HUDEP-2 (cell line): ENCODE results near the gene CACUL1.
"Not testable (repeated sequence)": the region's sequence is repeated elsewhere in the genome, so short reads cannot be mapped to it uniquely, and the experiment has no call there.

Experiments
- DNase-seq, 76 experiments: peaks; one replicate each; lab custom pipeline; 2025; ENCODE audit not compliant: unreplicated experiment in 76 of 76; lab: John Stamatoyannopoulos, UW

Gene CACUL1

DNA sequence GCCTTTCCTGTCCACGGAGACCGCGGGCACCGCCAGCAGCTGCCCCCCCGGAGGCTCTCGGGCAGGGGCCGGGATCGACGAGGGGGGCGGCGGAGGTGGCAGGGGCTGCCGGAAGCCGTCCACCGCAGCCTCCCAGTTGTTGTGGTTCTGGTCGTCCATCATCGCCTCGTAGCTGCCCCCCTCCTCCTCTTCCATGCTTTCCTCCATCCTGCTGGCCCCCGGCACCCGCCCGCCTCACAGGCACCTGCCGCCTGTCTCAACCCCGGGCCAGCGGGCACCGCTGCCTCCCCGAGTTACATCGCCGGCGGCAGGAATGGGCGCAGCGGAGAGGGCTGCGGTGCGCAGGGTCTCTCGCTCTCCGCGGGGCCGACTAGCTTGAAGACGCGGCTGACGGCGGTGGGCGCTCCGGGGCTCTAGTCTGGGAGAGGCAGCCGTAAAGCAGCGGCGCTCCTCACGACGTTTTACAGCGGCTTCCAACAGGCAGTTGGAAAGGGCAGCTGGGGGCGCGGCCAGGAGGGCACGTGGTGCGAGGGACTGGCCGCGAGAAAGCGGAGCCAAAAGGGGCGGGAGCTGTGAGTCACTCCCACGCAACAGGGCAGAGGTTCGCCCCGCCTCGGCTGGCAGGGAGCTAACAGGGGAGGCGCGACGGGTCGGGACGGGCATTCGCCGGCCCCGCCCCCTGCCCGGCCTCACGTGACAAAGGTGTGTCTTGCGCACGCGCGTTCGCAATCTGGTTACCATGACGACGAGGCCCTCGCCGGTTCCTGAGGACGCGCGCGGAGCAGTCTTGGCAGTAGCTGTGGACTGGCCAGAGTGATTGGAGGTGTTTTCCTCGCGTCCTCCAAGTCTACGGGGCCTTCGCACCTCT, at the start of gene CACUL1:
TSS of gene CACUL1 (minus strand) at position 415 of the 868 bp plus-strand sequence. CDS start at position 207, 208 bp downstream.
- peak; percentile 73 to 100 (median 99) for DNase-seq

DNA sequence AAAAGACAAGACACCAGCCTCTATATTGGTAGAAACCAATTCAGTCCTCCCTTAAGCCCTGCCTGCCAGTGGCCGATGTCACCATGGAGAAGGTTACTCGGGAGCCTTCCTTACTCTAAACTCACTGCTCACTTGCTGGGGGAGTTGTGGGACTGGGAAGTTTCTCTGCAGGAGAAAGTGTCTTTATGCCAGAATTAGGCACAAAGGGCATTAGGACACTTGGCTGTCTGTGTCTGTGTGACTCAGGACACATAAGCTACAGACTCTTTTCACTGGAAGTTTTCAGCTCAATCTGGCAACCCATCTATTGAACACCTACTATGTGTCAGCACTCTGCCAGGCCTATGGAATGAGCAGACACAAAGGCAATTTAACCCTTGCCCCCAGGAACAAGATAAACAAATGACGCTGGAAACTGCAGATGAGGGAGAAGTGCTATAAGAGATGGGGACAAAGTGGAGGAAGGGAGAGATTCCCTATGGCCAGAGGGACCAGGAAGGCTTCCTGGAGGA, 49.5 kb upstream of the CACUL1 start:
- DNase-seq, result no peak

DNA sequence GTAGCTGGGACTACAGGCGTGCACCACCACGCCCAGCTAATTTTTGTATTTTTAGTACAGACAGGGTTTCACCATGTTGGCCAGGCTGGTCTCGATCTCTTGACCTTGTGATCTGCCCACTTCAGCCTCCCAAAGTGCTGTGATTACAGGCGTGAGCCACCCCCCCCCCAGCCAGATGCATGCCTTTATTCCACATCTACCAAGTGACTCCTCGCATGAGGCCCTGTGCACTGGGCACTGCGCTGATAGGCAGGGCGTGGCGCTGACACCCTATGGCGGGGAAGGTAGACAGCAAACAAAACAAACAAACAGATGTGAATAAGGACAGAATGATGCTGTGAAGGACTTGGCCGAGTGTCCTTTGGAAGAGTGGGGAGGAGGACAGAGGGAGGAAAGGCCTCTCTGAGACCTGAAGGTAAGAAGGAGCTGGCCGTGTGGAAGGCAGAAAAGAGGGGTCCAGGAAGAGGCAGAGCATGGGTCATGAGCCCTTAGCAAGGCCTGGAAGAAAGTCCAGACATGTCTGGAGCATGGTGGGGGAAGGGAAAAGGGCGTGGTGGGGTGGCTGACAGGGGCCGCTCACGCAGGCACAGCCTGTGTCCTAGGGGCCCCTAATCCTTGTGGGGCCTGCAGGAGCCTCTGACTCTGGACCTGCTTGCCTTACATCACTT, 47.5 kb upstream of the CACUL1 start:
- no peak for DNase-seq

DNA sequence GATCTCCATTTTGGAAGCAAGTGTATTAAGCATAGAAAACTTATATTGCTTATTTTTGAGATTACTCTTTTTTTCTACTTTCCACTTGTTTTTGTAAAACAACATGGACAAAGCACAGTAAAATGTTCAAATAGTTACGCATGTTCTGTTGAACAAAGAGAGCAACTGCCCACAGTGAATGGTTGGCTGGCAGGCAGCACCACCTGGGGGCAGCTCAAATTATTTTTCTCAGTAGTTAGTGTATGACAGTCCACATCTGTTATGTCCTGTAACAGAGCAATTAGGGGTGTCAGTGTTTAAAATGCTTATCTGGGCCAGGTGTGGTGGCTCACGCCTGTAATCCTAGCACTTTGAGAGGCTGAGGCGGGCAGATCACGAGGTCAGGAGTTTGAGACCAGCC, 46.1 kb upstream of the CACUL1 start:
- DNase-seq, result peak in 31 of 76 experiments; percentile 1 to 36 (median 13)

DNA sequence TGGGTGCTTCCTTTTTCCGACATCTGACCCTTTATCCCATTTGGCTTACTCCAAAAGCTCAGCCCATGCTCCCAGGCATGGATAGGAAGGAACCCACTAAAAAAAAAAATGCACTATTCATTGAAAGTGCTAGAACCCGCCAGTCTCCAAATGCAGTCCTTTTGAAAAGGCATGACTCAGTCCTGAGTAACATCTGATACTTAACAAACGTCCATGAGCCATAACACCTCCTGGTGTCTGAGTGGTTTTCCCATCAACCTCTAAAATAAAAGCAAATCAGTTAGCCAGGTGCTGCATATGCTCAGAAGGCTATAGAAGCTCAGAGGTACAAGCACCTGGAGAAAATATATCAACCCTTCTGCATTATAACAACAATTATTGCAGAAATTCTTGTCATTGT, 45.0 kb upstream of the CACUL1 start:
- no peak for DNase-seq

DNA sequence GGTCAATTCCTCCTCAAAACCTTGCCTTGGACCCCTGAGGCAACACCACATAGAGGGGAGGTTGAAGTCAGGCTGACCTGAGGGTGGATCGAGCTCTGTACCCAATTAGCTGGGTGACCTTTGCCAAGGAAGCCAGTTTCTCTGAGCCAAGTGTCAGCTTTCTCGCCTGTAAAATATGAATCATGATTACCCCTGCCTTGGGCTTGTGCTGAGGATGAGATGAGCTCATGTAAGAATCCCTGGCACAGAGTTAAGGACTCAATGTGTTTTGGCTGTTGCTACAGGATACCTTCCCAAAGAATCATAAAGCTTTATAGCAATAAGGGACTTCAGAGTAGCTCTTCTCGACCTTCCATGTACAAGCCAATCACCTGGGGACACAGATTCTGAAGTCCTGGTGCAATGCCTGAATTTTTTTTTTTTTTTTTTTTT, 43.5 kb upstream of the CACUL1 start:
- no peak for DNase-seq

DNA sequence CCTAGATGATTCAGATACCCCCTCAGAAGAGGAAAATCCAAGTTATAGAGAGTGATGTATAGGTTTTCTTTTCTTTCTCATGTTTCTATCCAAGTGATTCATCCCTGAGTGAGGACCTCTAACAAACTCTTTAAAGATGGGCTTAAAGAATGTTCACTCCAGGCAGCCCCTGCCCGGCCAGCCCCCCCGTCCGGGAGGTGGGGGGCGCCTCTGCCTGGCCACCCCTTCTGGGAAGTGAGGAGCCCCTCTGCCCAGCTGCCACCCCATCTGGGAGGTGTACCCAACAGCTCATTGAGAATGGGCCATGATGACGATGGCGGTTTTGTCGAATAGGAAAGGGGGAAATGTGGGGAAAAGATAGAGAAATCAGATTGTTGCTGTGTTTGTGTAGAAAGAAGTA, 40.2 kb upstream of the CACUL1 start:
- not testable (repeated sequence) for DNase-seq

DNA sequence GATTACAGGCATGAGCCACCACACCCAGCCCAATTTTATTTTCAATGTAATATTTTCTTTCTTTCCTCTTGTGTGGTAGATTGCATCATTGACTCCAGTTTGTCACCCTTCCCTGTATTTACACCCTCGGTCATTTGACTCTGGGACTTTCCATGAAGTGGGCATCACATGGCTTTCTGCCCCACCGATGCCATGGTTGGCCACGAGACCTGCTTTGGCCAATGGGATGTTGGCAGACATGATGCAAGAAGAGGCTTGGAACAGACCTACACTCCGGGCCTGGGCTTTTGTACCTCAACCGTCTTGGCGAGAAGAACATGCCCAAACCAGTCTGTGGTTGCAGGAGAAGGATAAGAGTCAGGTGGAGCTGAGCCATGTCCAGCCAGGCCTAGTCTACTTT, 38.8 kb upstream of the CACUL1 start:
- no peak for DNase-seq

DNA sequence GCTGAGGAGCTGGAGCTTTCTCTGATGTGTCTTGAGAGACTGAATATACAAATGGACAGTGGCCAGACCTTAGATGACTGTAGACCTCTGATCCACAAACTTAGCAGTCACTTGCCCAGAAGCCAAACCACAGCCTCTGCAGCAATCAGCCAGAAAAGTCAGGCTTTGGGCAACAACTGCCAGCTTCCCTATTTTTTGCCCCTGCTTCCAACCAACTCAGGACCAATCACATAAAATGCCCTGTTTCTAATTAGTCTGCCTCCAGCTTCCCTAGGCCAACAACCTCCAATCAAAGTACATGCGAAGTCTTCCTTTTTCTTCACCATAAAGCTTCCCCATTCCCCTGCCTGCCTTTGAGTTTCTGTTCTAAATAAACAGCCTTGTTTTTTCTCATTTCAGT, 37.8 kb upstream of the CACUL1 start:
- peak in 1 of 76 experiments; percentile 5 for DNase-seq

DNA sequence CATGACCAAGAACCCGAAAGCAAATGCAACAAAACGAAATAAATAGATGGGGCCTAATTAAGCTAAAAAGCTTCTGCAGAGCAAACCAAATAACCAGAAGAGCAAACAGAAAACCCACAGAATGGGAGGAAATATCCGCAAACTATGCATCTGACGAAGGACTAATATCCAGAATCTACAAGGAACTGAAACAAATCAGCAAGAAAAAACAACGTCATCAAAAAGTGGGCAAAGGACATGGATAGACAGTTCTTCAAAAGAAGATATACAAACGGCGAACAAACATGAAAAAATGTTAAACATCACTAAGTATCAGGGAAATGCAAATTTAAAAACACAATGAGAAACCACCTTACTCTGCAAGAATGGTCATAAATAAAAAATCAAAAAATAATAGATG, 35.3 kb upstream of the CACUL1 start:
- DNase-seq, result no peak

DNA sequence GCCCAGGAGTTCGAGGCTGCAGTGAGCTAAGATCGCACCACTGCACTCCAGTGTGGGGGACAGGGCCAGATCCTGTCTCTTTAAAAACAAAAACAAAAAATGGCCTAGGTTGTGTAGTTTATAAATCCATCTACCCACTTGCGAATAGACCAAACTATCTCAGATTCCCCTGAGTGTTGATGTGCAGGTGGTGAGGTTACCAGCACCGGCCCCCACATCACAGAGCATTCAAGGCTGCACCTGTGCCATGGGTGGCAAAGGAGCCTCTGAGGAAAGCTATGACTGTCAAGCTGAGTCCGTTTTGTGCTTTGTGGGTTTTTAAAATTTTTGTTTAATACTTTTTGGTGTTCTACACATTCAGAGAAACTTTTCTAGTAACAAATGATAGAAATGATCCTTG, 30.8 kb upstream of the CACUL1 start:
- no peak for DNase-seq

DNA sequence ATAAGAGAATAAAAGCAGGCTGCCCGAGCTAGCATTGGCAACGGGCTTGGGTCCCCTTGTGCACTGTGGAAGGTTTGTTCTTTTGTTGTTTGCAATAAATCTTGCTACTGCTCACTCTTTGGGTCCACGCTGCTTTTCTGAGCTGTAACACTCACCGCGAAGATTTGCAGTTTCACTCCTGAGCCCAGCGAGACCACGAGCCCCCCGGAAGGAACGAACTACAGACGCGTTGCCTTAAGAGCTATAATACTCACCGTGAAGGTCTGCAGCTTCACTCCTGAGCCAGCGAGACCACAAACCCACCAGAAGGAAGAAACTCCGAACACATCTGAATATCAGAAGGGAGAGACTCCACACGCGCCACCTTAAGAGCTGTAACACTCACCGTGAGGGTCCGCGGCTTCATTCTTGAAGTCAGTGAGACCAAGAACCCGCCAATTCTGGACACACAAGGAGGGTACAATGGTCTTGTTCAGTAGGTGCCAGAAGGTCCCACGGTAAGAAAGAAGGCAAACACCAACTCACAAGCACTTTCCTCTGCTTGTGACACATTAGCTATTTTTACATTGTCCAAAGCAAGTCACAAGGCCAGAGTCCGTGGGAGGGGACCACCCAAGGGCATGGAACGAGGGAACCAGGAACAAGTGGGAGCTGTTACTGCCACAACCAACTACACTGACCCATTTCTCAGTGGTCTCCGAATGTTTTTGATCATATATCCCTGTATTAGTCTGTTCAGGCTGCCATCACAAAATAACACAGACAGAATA, 29.2 kb upstream of the CACUL1 start:
- no peak for DNase-seq

DNA sequence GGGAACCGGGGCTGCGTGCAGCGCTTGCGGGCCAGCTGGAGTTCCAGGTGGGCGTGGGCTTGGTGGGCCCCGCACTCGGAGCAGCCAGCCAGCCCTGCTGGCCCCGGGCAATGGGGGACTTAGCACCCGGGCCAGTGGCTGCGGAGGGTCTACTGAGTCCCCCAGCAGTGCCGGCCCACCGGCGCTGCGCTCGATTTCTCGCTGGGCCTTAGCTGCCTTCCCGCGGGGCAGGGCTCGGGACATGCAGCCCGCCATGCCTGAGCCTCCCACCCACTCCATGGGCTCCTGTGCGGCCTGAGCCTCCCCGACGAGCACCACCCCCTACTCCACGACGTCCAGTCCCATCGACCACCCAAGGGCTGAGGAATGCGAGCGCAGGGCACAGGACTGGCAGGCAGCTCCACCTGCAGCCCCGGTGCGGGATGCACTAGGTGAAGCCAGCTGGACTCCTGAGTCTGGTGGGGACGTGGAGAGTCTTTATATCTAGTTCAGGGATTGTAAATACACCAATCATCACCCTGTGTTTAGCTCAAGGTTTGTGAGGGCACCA, 28.2 kb upstream of the CACUL1 start:
- DNase-seq, result not testable (repeated sequence)

DNA sequence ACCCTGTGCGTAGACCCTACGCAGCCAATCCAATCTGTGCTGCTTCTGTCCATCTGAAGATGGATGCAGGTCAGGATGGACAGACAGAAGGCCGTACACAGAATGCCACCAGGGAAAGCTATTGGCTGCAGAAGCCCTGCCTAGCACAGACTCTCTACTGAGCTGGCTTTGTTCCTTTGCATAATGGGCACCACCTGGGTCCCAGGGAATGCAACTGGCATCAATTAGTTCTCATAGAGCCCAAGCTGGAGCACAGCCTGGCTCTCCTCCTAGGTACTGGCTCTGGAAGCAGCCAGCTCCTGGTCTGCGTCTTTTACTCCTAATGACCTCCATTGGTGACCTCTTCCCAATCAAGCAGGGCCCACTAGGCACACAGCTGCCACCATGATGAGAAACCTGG, 26.8 kb upstream of the CACUL1 start:
- DNase-seq, result no peak

DNA sequence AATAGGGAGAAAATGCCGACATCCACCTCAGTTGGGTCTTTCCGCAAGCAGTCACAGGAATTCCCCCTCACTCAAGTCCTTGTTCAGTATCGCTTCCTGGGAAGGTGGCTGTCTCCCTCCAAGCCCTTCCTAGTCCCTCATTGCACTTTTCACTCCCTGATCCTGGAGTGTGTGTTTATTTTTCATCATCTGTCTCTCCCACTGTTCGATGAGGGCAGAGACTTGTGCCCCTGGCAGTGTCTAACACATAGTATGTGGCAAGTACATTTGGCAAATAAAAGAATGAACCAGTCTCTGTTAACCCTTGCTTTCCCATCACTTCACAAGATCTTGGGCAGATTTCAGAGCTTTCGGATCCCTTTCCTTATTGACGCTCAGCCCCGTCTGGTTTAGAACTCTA, 24.0 kb upstream of the CACUL1 start:
- no peak for DNase-seq

DNA sequence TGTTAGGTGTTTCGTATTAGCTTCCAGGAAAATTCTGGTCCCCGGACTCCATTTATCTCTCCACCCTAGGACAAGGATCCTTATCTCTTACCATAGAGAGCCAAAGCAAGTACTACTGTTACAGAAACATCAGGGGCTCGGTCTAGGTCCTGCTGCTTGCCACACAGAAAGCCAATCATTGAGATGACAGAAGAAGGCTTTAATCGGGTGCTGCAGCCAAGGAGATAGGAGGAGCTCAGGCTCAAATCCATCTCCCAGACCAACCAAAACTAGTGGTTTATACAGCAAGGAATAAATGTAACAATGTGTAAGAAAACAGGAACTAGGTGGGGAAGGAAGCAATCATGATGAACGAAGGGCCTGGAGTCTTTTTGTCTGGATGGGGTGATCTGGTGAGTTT, 22.2 kb upstream of the CACUL1 start:
- DNase-seq, result no peak

DNA sequence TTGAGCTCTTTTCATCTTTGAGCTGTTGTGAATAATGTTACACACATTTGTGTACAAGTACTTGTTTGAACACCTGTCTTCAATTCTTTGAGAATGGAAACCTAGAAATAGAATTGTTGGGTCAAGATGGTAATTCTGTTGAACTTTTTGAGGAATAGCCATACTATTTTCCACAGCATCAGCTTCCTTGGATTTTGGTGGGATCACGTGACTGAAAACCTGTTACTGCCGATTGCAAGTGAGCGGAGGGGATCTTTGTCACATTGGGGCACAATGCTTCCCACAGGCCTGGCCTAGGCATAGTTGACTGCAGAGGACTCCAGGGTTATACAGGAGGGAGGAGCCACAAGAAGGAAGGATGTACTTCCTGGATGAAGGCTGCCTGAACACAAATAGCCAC, 21.3 kb upstream of the CACUL1 start:
- no peak for DNase-seq

DNA sequence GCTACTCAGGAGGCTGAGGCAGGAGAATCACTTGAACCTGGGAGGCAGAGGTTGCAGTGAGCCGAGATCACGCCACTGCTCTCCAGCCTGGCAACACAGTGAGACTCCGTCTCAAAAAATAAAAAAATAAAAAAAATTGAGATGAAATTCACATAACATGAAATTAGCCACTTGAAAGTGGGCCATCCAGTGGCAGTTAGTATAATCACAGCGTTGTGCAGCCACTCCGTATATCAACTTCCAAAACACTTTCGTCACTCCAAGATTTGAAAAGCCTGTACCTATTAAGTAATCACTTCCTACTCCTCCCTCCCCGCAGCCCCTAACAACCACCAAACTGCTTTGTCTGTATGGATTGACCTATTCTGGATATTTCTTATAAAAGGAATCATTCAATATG, 20.7 kb upstream of the CACUL1 start:
- DNase-seq, result no peak

DNA sequence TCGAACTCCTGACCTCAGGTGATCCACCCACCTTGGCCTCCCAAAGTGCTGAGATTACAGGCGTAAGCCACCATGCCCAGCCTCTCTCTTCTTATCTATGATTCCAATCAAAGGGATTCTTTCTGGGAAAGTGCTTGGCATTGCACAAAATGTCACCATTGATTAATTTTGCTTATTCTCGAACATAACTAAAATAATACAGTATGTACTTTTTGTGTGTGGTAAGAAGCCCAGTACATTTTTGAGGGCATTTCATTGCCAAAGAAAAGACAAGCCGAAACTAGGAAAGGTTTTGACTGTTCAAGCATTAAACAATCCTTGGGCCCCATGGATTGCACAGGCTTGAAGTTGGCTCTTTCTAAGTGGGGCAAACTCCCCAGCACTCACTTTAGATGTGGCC, 18.3 kb upstream of the CACUL1 start:
- DNase-seq, result no peak

DNA sequence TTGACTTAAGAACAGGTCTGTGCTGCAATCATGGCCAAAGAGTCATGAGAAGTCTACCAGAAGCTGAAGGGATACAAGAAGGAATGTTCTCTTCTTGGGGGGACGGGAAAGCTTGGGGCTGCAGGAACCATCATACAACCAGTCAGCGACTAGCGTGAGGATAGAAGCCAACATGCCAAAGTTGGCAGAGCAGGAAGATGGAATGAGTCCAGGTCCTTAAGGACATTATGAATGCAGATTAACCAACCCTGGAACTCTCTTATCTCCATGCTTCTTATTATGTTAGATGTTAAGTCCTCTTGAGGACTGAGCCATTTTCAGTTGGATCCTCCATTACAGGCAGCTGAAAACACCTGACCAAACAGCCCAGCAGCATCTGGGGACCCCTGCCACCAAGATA, 17.2 kb upstream of the CACUL1 start:
- DNase-seq, result no peak
